GM19452 (cell line): Measurements from ENCODE around the gene OBSL1.

Experiments used
- ATAC-seq: cut with Tn5 transposase; IDR thresholded peaks from one replicate; pipeline ENCODE4 v1.9.1; 2021; ENCODE audit not compliant: unreplicated experiment

OBSL1 gene

GRCh38 chr2:219552382-219553167 lies 18.8 kb downstream of the OBSL1 start:
- ATAC-seq, result peak; percentile 93

GRCh38 chr2:219551441-219552381 lies 19.6 kb downstream of the OBSL1 start:
- ATAC-seq, result peak; percentile 19

- ATAC-seq, result no peak
Observed at GRCh38 chr2:219549619-219550018, 21.7 kb downstream of the OBSL1 start.

DNA sequence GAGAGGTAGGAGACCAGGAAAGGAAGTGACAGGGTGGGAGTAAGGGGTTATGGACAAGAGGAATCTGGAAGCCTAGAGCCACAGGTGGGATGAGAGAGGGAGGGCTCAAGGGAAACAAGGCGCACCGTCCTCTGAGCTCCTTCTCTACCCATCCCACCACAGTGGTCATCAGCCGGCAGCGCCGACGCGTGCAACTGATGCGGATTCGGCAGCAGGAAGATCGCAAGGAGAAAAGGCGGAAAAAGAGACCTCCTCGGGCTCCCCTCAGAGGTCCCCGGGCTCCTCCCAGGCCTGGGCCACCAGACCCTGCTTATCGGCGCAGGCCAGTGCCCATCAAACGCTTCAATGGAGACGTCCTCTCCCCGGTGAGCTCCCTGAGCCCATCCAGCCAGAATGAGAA lies 22.3 kb downstream of the OBSL1 start:
- no peak for ATAC-seq

- no peak for ATAC-seq
Observed at GRCh38 chr2:219547621-219548020, 23.7 kb downstream of the OBSL1 start.

- ATAC-seq, result no peak
Observed at GRCh38 chr2:219545943-219546352, 25.4 kb downstream of the OBSL1 start.

DNA sequence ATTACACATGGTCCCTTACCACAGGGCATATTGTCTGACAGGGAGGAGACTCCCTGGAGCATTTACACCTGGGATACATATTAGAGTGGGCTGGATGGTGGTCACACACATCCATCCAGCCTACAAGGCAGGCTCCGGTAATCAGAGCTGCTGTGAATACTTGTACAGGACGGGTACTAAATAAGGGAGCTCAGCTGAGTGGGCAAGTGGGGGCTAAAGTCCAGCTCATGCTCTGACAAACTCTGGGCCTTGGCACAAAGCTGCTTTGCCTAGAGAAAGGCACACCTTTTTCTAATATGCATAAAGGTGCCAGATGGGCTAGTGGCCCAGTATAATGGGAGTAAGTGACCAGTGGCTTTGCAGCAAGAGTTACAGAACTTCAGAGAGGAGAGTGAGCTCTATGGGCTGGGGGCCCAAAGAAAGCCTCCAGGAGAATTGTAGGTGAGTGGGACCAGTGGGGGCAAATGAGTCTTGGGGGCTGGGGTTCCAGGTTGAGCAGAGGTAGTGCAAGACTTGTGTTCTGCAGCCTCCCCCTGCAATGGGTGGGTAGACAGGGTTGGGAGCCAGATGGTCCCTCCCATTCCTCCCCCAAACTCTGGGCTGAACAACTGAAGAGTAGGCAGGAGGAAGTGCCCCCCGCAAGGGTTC lies 25.9 kb downstream of the OBSL1 start:
- ATAC-seq, result no peak

DNA sequence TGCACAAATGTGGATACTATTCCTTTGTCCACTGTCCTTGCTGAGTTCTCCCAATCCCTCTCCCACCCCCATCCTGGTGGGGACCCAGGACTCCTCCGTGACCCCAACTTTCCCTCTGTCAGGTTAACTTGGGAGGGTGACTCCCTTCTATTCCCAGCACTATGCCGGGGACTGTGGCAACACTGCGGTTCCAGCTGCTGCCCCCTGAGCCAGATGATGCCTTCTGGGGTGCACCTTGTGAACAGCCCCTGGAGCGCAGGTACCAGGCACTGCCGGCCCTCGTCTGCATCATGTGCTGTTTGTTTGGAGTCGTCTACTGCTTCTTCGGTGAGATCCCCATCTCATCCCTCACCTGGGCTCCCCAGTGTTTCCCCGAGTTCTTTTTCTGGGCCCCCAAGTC lies 26.8 kb downstream of the OBSL1 start:
- no peak for ATAC-seq

DNA sequence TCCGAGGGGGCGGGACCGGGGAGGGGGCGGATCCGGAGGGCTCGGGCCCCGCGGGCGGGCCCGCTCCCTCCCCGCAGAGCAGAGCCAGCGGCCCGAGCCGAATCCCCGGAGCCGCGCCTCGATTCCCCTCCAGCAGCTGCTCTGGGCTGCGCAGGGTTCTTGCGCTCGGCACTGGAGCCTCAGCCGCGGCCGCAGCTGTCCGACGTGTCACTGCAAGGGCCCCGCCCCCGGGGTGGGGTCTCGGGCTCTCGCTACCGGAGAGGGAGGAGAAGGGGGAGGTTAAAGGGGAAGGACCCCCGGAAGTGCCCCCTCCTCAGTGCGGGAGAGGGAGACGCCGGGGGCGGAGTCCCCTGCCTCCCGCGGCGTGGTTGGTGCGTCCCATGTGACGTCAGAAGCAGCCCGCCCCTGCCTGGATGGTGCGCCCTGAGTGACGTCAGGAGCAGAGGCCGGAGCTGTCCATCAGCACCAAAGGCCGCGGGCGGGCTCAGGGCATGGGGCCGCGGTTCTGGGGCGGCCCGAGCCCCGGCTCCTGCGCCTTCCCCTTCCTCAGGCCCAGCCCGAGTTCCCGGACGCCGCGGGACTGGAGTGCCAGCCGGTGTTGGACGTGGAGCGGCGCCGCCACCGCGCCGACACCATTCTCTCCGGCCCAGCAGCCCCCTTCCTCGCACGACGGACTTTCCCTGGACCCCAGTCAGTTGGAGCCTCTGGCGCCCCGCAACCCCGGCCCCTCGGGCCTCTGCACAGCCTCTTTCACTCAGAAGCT lies 27.6 kb downstream of the OBSL1 start, which contains the start of the genes CHPF and TMEM198:
Gene CHPF, minus strand, starts transcription at position 214 of the 763 bp plus-strand sequence. CDS start 271 bp downstream, outside the sequence.
Gene TMEM198, plus strand, starts transcription at position 433 of the 763 bp plus-strand sequence. CDS start 700 bp downstream, outside the sequence.
- ATAC-seq, result peak; percentile 76

GRCh38 chr2:219542931-219543595 lies 28.3 kb downstream of the OBSL1 start:
- ATAC-seq, result peak; percentile 41

DNA sequence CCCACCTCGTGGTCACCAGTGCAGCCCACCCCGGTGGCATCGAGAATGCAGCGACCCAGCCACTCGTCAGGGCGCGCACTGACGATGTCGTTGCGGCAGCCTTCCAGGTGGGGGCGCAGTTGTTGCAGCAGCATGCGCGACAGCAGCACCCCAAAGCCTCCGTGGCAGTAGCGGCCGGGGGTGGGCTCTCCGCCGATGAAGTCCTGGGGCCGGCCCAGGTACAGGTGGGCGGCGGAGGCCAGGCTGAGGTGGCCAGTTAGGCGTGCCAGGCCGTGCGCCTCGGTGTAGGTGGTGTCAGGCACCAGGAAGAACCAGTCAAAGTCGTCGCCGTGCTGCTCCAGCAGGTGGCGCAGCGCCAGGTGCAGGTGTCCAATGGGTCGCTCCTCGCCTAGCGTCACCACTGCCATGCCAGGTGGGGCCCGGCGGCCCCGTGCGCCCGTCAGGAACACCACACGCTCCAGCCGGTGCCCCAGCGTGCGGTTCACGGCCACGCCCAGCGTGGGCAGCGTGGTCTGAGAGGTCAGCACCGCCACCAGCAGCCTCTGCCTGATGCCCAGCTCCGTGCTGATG lies 29.6 kb downstream of the OBSL1 start:
- peak; percentile 44 for ATAC-seq

GRCh38 chr2:219540784-219541504 lies 30.4 kb downstream of the OBSL1 start:
- no peak for ATAC-seq

GRCh38 chr2:219539926-219540678 lies 31.2 kb downstream of the OBSL1 start:
- no peak for ATAC-seq

DNA sequence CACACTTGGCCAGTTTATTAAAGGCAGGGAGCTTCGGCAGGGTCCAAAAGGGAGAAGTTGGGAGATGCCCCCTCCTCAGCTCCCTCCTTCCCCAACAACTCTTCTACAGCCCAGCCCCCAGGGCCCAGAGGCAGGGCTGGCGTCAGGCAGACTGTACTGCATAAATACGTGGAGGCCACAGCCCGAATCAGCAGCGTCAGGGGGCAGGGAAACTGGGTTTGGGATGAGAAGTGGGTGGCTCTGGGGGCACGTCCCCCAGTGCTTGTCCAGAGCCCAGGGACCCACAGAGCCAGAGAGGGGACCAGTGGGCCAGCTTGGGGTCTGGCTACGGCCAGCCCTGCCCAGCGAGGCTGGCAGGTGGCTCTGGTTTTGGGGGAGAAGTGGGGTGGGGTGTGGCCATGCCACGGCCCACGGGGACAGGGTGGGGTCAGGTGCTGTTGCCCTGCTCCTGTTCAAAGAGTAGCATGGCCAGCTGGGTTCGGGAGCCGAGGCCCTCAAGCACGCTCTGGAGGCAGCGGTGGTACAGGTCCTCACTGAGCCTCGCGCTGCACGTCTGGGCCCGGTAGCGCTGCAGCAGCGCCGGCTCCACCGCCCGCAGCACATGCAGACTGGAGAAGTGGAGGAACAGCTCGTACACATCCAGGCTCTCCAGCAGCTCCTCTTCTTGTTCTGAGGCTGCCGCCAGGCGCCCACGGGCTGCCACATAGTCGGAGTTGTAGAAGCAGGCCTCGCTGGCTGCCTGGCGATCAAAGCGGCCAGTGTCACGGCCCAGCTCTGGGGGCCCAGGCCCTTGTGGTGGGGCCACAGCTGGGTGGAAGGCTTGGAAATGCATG lies 32.2 kb downstream of the OBSL1 start:
- ATAC-seq, result no peak

DNA sequence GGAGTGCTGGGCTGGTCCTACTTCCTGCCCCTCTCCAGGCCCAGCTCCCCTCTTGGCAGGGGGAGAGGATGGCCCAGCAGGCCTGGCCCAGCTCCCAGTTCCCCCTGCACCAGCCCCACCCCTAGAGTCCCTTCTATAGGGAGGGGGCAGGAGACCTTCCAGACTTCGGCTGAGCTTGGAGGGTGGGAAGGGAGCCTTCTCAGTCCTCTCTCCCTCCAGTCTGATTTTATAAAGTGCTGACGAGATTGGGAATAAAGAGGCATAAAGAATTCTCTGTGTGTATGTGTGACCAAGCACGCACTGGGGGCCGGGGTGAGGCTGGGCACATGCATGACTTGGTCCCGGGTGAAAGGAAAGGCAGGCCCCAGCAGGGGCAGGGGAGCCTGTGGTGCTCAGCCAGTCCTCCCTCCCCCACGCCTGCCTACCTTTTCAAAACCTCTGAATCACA lies 32.8 kb downstream of the OBSL1 start:
- ATAC-seq, result no peak

- ATAC-seq, result no peak
Observed at GRCh38 chr2:219537657-219538488, 33.5 kb downstream of the OBSL1 start.
